ENCODE measurements around the gene THOP1.

The THOP1 gene

GRCh38 chr19:2799273-2800020, 14.1 kb downstream of the THOP1 start:
- H3K36me3 ChIP-seq (ENCODE audit: insufficient read depth, low read depth, low read length) = peaks cover 92% of the 10 kb centered on the region
- H3K9ac ChIP-seq (ENCODE audit: low read depth, low read length) = no peak overlapping the region
- no peaks in the 10 kb centered on the region for H3K9me3 ChIP-seq (ENCODE audit: insufficient read depth, low read depth, low read length)
- H3K4me1 ChIP-seq (ENCODE audit: insufficient read depth, low read length) = no peaks in the 10 kb centered on the region
- no peak overlapping the region for H3K27ac ChIP-seq (ENCODE audit: low read length)
- no peak overlapping the region for H3K4me3 ChIP-seq (ENCODE audit: low read length)
- H3K27me3 ChIP-seq (ENCODE audit: insufficient read depth, low read length) = no peaks in the 10 kb centered on the region

- Histone ChIP-seq H3K36me3 (ENCODE audit: insufficient read depth, low read depth, low read length) (peaks cover 94% of the 10 kb centered on the region), H3K4me3 (ENCODE audit: low read length) (no peak overlapping the region), H3K9me3 (ENCODE audit: insufficient read depth, low read depth, low read length) (no peaks in the 10 kb centered on the region), H3K27me3 (ENCODE audit: insufficient read depth, low read length) (no peaks in the 10 kb centered on the region), H3K27ac (ENCODE audit: low read length) (no peak overlapping the region), H3K9ac (ENCODE audit: low read depth, low read length) (no peak overlapping the region), H3K4me1 (ENCODE audit: insufficient read depth, low read length) (no peaks in the 10 kb centered on the region)
Observed at GRCh38 chr19:2800506-2800905, 15.2 kb downstream of the THOP1 start.

GRCh38 chr19:2802826-2803225, 17.5 kb downstream of the THOP1 start:
- Histone ChIP-seq H3K36me3 (ENCODE audit: insufficient read depth, low read depth, low read length) (peaks cover 92% of the 10 kb centered on the region), H3K9me3 (ENCODE audit: insufficient read depth, low read depth, low read length) (no peaks in the 10 kb centered on the region), H3K4me3 (ENCODE audit: low read length) (no peak overlapping the region), H3K27ac (ENCODE audit: low read length) (no peak overlapping the region), H3K4me1 (ENCODE audit: insufficient read depth, low read length) (no peaks in the 10 kb centered on the region), H3K27me3 (ENCODE audit: insufficient read depth, low read length) (no peaks in the 10 kb centered on the region), H3K9ac (ENCODE audit: low read depth, low read length) (no peak overlapping the region)

- Histone ChIP-seq H3K4me1 (ENCODE audit: insufficient read depth, low read length) (no peaks in the 10 kb centered on the region), H3K4me3 (ENCODE audit: low read length) (no peak overlapping the region), H3K9ac (ENCODE audit: low read depth, low read length) (no peak overlapping the region), H3K36me3 (ENCODE audit: insufficient read depth, low read depth, low read length) (peaks cover 91% of the 10 kb centered on the region), H3K27me3 (ENCODE audit: insufficient read depth, low read length) (no peaks in the 10 kb centered on the region), H3K27ac (ENCODE audit: low read length) (no peak overlapping the region), H3K9me3 (ENCODE audit: insufficient read depth, low read depth, low read length) (no peaks in the 10 kb centered on the region)
Observed at GRCh38 chr19:2803486-2804155, 18.3 kb downstream of the THOP1 start.

- H3K4me1 ChIP-seq (ENCODE audit: insufficient read depth, low read length) = no peaks in the 10 kb centered on the region
- H3K9ac ChIP-seq (ENCODE audit: low read depth, low read length) = no peak overlapping the region
- H3K9me3 ChIP-seq (ENCODE audit: insufficient read depth, low read depth, low read length) = no peaks in the 10 kb centered on the region
- no peaks in the 10 kb centered on the region for H3K27me3 ChIP-seq (ENCODE audit: insufficient read depth, low read length)
- no peak overlapping the region for H3K27ac ChIP-seq (ENCODE audit: low read length)
- H3K36me3 ChIP-seq (ENCODE audit: insufficient read depth, low read depth, low read length) = peaks cover 91% of the 10 kb centered on the region
- H3K4me3 ChIP-seq (ENCODE audit: low read length) = no peak overlapping the region
Observed at GRCh38 chr19:2804156-2805004, 19.1 kb downstream of the THOP1 start.

- no peaks in the 10 kb centered on the region for H3K27me3 ChIP-seq (ENCODE audit: insufficient read depth, low read length)
- H3K9ac ChIP-seq (ENCODE audit: low read depth, low read length) = no peak overlapping the region
- H3K9me3 ChIP-seq (ENCODE audit: insufficient read depth, low read depth, low read length) = no peaks in the 10 kb centered on the region
- H3K4me1 ChIP-seq (ENCODE audit: insufficient read depth, low read length) = no peaks in the 10 kb centered on the region
- no peak overlapping the region for H3K4me3 ChIP-seq (ENCODE audit: low read length)
- peaks cover 92% of the 10 kb centered on the region for H3K36me3 ChIP-seq (ENCODE audit: insufficient read depth, low read depth, low read length)
- H3K27ac ChIP-seq (ENCODE audit: low read length) = no peak overlapping the region
Observed at GRCh38 chr19:2805261-2805900, 20.1 kb downstream of the THOP1 start.

GRCh38 chr19:2805991-2806649, 20.8 kb downstream of the THOP1 start:
- H3K4me3 ChIP-seq (ENCODE audit: low read length) = no peak overlapping the region
- no peak overlapping the region for H3K9ac ChIP-seq (ENCODE audit: low read depth, low read length)
- peaks cover 92% of the 10 kb centered on the region for H3K36me3 ChIP-seq (ENCODE audit: insufficient read depth, low read depth, low read length)
- H3K4me1 ChIP-seq (ENCODE audit: insufficient read depth, low read length) = no peaks in the 10 kb centered on the region
- no peak overlapping the region for H3K27ac ChIP-seq (ENCODE audit: low read length)
- no peaks in the 10 kb centered on the region for H3K9me3 ChIP-seq (ENCODE audit: insufficient read depth, low read depth, low read length)
- no peaks in the 10 kb centered on the region for H3K27me3 ChIP-seq (ENCODE audit: insufficient read depth, low read length)

- H3K9me3 ChIP-seq (ENCODE audit: insufficient read depth, low read depth, low read length) = no peaks in the 10 kb centered on the region
- H3K4me1 ChIP-seq (ENCODE audit: insufficient read depth, low read length) = no peaks in the 10 kb centered on the region
- H3K27ac ChIP-seq (ENCODE audit: low read length) = no peak overlapping the region
- no peak overlapping the region for H3K4me3 ChIP-seq (ENCODE audit: low read length)
- H3K36me3 ChIP-seq (ENCODE audit: insufficient read depth, low read depth, low read length) = peaks cover 91% of the 10 kb centered on the region
- H3K27me3 ChIP-seq (ENCODE audit: insufficient read depth, low read length) = no peaks in the 10 kb centered on the region
- H3K9ac ChIP-seq (ENCODE audit: low read depth, low read length) = no peak overlapping the region
Observed at GRCh38 chr19:2806736-2807378, 21.6 kb downstream of the THOP1 start.

- no peak overlapping the region for H3K9ac ChIP-seq (ENCODE audit: low read depth, low read length)
- no peaks in the 10 kb centered on the region for H3K4me1 ChIP-seq (ENCODE audit: insufficient read depth, low read length)
- peaks cover 94% of the 10 kb centered on the region for H3K36me3 ChIP-seq (ENCODE audit: insufficient read depth, low read depth, low read length)
Observed at GRCh38 chr19:2807379-2808128, 22.3 kb downstream of the THOP1 start.

GRCh38 chr19:2808129-2808941, 23.0 kb downstream of the THOP1 start:
- no peak overlapping the region for H3K27ac ChIP-seq (ENCODE audit: low read length)
- H3K4me1 ChIP-seq (ENCODE audit: insufficient read depth, low read length) = no peaks in the 10 kb centered on the region
- no peaks in the 10 kb centered on the region for H3K27me3 ChIP-seq (ENCODE audit: insufficient read depth, low read length)
- no peak overlapping the region for H3K9ac ChIP-seq (ENCODE audit: low read depth, low read length)
- H3K9me3 ChIP-seq (ENCODE audit: insufficient read depth, low read depth, low read length) = no peaks in the 10 kb centered on the region
- H3K4me3 ChIP-seq (ENCODE audit: low read length) = no peak overlapping the region
- peaks cover 90% of the 10 kb centered on the region for H3K36me3 ChIP-seq (ENCODE audit: insufficient read depth, low read depth, low read length)

More at GRCh38 chr19:2807379-2808128, 22.3 kb downstream of the THOP1 start:
- Histone ChIP-seq H3K27ac (ENCODE audit: low read length) (no peak overlapping the region), H3K4me3 (ENCODE audit: low read length) (no peak overlapping the region), H3K27me3 (ENCODE audit: insufficient read depth, low read length) (no peaks in the 10 kb centered on the region), H3K9me3 (ENCODE audit: insufficient read depth, low read depth, low read length) (no peaks in the 10 kb centered on the region)
